HG02798 (cell line): ENCODE measurements around the gene BLTP3A.
"Not testable (repeated sequence)": the region's sequence is repeated elsewhere in the genome, so short reads cannot be mapped to it uniquely, and the experiment has no call there.

Experiments
- ATAC-seq: cut with Tn5 transposase; IDR thresholded peaks from one replicate; pipeline ENCODE4 v1.9.1; 2021; ENCODE audit warnings: mild to moderate bottlenecking; ENCODE audit not compliant: unreplicated experiment, poor library complexity

Gene BLTP3A

DNA sequence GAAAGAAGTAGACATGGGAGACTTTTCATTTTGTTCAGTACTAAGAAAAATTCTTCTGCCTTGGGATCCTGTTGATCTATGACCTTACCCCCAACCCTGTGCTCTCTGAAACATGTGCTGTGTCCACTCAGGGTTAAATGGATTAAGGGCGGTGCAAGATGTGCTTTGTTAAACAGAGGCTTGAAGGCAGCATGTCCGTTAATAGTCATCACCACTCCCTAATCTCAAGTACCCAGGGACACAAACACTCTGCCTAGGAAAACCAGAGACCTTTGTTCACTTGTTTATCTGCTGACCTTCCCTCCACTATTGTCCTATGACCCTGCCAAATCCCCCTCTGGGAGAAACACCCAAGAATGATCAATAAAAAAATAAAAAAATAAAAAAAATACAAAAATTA, 4.7 kb upstream of the BLTP3A start:
- not testable (repeated sequence) for ATAC-seq

DNA sequence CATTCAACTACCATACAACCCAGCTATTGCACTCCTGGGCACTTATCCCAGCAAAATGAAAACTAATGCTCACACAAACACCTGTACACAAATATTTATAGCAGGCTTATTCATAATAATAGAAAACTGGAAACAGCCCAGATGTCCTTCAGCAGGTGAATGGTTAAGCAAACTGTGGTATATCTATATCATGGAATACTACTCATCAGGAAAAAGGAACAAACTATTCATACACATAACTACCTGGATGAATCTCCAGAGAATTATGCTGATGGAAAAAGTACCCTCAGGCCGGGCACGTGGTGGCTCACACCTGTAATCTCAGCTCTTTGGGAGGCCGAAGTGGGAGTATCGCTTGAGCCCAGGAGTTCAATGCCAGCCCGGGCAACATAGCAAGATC, 3.8 kb upstream of the BLTP3A start:
- no peak for ATAC-seq

DNA sequence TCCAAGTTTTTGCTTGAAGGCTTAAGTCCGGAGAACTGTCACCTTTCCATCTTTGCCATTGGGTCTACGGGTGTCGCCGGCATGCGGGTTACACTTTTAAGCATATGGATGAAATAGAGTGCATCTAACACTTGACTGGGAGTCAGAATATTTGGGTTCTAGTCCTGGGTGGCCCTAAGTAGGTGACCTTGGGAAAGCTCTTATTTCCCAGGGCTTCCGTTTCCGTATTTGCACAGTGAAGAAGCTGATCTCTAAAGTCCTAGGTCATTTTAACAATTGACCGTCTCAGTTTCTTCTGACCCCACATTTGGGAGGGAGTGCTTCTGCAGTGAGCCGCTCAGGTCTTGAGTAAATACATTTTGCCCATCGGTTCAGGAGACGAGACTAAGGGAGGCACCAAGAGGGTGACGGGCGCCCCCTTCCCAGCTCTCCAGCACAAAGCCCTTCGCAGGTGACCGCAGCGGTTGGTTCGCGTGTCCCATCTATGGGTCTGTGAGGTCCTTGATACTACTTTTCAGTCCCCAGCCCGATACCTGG, 651 bp upstream of the BLTP3A start:
- ATAC-seq: peak; percentile 29

DNA sequence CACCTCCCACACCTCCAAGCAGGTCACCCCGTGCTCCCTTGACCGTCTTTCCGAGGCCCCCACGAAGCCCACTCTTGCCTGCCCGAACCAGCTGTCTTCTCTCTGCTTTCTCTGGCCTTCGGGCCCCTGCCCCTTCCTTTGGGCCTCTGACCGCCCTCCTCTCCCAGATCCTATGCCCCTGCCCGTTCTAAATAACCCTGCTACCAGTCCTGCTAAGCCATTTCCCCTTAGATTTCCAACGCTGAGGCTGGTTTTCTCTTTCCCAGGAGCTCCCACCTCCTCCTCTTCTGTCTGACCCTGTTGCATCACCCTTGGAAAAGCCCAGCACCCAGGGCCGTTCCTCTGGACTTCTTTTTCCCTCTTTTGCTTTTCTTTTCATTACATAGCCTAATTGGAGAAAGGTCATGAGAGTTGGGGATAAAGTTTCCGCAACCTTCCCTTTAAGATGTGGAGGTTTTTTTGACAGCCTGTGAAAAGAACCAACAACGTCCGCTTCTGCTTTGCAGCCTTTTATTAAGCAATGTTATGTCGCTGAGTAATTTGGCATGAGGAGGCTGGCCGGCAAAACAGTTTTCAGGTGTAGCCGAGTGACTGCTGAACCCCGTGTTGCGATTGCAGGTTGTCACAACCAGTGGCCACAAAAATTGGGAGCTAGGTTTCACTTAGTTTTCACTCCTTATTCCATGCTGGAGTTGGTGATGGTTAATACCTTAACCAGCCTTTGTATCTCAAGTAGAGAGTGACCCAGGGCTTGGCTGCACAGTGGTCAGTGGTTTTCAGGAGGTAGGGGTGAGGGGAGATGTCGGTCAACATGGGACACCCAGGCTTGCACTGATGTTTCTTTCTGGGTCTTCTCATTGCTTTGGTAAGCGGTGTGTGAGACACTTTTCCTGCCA, 970 bp downstream of the BLTP3A start:
- peak; percentile 7 for ATAC-seq

DNA sequence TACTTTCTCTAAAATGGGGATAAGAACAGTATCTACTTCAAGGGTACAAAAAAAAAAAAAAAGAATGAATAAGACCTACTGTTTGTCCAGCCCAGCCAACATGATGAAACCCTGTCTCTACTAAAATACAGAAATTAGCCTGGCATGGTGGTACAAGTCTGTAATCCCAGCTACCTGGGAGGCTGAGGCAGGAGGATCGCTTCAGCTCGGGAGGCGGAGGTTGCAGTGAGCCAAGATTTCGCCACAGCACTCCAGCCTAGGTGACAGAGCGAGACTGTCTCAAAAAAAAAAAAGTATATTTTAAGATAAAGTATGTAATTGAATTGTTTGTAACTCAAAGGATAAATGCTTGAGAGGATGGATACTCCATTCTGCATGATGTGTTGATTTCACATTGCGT, 2.0 kb downstream of the BLTP3A start:
- ATAC-seq: no peak

DNA sequence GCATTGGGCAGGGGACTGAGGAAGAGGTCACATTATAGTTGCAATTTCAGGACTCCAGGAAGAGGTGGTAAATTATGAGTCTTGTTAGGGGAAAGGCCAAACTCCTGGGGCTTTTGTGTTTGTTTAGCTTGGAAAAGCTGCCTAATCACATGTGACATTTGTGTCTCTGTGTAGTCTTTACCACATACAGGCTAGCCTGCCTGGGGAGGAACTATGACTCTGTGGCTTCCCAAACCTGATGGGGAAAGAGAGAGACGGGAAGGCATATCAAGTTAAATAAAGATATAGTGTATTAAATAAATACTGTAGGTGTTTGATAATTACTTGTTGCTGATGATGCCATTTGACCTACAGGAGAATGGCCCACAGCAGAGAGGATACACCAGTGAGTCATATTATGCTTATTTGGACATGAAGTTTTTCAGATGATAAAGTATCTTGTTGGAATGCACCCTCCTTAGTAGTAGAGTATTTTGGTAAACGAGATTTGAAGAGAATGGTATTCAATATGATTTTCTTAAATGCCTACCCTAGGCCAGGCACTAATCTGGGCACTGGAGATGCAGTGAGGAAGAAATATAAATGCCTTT, 4.0 kb downstream of the BLTP3A start:
- ATAC-seq: no peak

DNA sequence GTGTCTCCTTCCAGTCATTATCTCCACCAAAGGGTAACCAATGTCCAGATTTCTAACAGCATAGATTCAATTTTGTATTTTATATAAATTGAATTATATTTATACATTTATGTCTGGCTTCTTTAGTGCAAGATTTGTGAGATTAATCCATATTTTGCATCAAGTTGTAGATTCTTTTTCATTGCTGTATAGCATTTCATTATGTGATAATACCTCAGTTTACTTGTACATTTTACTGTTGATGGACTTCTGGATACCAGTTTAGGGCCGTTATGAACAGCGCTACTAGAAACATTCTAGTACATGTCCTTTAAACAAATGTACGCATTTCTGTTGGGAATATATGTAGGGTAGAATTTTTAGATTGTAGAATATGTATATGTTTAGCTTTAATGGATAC, 6.2 kb downstream of the BLTP3A start:
- no peak for ATAC-seq

DNA sequence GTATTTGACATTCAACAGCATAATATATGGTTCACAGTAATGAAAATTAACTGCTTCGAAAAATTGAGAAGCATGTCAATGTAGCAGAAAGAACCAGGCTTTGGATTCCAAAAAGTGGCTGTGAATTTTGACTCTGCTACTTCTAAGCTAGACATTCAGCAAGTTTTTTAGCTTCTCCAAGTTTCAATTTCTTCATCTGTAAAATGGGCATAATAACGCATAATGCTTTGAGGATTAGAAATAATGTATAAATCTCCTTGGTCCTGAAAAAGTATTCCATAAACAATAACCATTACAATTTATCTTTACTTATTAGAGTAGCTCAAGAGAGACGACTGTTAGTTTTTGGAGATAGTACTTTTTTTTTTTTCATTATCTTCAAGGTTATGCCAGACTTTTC, 7.7 kb downstream of the BLTP3A start:
- ATAC-seq: no peak

DNA sequence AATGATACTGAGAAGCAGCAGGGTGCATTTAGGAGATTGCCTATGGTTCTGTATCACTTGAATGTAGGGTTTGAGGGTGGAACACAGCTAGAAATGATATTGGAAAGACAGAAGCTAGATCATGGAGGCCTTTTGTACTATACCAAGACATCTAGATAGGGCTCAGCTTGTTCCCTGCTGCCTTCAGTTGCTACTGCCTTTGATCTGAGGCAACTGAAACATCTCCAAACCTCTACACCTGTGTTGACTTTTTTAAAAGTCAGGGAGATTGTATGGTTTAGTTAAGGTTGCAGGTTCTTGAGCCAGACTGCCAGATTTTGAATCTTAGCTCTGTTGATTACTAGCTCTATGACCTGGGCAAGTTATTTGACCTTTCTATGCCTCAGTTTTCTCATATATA, 12.7 kb downstream of the BLTP3A start:
- ATAC-seq: no peak

DNA sequence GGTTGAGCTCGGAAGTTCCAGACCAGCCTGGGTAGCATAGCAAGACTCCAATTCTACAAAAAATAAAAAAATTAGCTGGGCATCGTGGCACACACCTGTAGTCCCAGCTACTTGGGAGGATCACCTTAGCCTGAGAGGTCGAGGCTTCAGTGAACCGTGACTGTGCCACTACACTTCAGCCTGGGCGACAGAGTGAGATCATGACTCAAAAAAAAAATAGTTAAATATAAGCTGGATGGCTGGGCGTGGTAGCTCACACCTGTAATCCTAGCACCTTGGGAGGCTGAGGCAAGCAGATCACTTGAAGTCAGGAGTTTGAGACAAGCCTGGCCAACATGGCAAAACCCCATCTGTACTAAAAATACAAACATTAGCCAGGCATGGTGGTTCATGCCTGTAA, 13.2 kb downstream of the BLTP3A start:
- not testable (repeated sequence) for ATAC-seq

DNA sequence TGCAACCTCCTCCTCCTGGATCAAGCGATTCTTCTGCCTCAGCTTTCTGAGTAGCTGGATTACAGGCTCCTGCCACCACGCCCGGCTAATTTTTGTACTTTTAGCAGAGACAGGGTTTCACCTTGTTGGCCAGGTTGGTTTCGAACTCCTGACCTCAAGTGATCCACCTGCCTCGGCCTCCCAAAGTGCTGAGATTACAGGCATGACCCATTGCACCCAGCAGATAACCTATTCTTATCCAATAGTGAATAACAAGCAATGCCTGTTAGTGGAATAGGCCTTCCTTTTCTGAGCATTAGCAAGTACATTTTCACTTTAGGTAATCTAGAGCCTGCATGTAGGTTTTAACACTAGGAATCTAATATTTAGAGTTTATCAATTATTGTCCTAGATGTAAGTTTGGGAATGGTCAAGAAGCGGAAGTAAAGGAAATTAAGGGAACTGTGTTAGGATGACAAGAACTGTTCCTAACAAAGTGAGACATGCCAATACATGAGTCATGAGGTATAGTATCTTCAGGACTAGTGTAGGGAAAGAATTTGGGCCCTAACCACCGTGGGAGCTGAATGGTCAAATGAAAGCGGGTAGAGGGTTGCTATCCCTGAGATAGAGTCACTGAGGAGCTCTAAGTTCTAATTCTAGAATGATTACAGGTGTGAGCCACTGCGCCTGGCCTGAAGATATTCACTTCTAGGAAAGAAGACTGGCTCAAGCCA, 15.0 kb downstream of the BLTP3A start:
- ATAC-seq: no peak

DNA sequence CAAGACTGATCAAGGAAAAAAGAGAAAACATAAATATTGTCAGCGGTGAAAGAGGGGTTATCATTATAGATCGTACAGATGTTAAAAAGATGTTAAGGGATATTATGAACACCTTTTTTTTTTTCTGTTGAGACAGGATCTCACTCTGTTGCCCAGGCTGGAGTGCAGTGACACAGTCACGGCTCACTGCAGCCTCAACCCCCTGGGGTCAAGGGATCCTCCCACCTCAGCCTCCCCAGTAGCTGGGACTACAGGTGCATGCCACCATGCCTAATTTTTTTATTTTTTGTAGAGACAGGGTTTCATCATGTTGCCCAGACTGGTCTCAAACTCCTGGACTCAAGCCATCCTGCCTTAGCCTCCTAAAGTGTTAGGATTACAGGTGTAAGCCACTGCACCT, 16.6 kb downstream of the BLTP3A start:
- not testable (repeated sequence) for ATAC-seq

DNA sequence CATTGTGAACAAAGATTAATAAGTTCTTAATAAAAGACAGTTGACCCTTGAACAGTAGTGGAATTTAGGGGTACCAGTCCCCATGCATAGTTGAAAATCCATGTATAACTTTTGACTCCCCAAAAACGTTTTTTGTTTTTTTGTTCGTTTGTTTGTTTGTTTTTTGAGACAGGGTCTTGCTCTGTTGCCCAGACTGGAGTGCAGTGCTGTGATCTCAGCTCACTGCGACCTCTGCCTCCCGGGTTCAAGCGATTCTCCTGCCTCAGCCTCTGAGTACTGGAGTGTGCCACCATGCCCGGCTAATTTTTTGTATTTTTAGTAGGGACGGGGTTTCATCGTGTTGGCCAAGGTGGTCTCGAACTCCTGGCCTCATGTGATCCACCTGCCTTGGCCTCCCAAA, 17.5 kb downstream of the BLTP3A start:
- not testable (repeated sequence) for ATAC-seq

DNA sequence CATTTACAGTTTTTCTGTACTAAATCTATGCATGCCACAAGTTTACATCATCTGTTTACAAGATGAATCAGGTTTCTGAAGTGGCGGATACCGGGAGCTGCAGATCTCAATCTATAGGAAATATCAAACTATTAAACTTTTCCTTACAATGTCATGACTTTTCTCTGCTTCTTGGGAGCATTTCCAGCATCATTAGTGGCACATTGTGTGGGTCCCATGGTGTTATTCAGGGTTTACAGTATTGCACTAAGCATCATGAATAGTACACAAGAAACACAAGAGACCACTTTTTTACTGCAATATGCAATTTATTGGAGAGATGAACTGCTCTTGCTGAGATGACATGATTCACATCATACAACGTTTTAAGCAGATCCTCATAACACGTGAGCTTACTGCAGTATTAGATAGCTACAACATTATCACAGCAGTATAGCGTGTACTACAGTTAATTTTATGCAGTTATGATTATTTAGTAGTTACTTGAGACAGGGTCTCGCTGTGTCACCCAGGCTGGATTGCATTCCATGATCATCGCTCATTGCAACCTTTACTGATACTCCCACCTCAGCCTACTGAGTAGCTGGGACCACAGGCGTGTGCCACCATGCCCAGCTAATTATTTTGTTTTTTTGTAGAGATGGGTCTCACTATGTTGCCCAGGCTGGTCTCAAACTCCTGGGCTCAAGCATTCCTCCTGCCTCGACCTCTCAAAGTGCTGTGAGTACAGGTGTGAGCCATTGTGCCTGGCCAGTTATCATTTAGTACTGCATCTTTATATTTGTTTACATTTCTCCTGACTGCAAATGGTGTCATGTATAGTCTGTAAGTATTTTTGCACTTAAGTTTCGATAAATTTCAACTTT, 18.4 kb downstream of the BLTP3A start:
- ATAC-seq: no peak

DNA sequence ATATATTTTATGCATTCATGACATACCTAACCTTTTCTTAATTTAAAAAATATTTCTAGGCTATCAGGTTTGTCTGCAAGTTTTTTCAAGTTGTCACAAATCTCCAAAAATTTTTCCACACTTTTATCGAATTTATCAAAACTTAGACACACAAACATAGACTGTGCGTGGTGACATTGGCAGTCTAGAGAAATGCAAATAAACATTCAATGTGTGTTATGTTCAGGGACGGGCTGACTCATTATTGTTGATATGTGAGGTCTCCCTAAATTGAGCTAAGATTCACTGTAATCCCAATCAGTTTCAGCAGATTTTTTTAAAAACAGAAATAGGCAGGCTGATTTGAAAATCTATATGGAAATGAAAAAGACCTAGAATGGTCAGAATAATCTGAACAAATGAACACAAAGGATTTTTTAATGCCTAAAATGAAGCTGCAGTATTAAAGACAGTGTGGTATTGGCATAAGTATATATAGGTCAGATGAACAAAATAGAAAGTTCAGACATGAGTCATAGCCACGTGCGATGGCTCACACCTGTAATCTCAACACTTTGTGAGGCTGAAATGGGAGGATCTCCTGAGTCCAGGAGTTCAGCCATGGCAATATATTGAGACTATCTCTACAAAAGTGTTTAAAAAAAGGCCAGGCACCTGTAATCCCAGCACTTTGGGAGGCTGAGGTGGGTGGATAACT, 19.2 kb downstream of the BLTP3A start:
- ATAC-seq: peak; percentile 84

DNA sequence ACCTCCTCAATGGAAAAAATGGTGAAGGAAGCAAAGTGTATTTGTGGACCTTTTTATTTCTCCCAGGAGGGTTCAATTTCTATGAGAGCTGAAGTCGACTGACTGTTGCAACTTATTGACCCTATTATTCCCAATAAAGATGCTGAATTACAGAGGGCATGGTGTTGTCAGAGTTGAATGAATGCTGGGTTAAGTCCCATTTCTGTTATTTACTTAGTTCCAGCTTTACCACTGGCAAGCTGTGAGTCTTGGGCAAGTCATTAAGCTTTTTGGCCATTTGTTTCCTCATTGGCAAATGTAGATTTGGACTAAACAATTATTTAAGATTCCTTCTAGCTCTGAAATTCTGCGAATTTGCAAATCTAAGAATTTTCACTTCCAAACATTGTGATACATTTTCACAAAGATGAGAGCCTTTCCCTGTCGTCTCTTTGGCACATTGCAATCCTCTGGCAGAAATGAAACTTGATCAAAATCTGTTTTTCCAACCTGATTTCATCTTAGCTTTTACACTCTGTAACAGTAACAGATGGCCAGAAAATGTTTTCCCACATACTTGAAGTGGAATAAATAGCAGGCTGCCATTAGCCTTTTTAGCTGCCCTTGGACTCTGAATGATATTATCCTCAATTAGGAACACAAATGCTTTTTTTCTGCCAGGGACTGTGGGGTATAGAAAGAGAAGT, 21.3 kb downstream of the BLTP3A start:
- ATAC-seq: no peak

DNA sequence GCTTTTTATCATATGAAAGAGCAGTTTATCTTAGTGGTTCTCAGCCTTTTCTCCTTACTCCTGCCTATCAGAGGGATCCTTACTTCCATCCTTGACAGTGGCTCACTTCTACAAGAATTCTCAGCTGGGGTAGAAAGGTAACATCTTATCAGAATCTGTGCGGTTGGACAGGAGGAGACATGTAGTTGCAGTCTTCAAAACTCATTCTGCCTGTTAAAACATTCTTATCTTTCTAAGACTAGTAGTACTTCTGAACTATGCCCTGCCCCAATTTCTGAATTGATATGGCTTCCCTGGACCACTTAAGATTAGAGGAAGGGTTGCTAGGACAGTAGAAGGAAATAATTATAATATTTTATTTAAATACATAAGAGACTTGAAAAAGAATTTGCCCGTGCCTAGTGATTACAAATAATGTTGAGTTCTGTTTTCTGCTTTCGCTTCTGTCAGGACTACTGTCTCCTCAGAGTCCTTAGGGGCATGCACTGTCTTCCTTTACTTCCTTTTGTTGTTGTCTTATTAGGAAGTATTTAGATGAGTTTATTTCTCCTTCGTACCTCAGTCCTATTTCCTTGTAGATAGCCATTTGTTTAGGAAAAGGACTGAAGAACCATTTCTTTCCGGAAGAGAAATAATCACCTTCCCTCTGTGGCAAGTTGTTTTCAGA, 24.9 kb downstream of the BLTP3A start:
- ATAC-seq: no peak

DNA sequence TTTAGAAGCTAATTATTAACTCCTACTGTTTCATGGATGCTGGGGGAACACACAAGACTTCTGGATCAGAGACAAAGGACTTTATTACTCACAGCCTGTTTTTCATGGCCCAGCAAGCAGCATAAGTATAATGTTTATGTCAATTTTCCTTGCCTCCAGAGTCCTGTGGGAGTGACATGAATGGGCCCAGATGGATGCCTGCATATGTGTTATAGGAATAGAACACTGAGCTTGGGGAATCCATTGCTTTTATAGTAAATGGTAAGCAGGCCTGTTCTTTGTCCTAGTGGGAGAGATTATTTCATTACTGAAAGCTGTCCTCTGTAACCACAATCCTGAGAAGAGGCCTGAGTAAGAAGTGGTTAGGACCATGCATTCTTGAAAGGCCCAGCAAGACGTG, 25.6 kb downstream of the BLTP3A start:
- ATAC-seq: no peak
